Measurements from ENCODE around the gene BPIFB6.

Gene BPIFB6

DNA sequence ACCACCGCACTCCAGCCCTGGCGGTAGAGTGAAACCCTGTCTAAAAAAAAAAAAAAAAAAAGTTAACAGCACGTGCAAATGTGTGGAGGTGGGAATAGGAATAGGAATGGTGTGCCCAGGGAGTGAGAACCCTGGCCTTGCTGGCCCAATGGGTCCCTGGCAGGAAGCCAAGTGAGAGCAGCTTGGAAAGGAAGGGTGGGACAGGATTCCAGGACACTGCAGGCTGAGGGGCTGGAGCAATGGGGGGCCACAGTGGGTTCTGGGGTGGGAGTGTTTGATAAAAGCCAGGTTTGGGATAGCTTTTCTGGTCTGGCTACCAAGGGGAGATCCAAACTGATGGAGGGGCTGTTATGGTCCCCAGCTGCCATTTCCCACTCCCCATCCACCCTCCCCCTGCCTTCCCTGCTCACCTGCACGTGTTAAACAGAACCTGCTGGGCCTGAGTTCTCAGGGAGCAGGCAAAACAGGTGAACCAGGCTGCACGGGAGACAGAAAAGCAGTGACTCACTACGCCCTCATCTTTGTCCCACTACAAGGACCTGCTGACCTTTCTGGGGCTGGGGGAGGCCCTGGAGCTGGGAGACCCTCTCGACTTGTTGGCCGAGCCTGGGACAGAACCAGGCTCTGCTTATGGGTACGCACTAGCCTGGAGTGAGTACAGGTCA is 30.5 kb upstream of the BPIFB6 start:
- no peak for DNase-seq (ENCODE audit: low read depth in 1 of 2, low spot score in 1 of 2)

- no peak for DNase-seq (ENCODE audit: low read depth in 1 of 2, low spot score in 1 of 2)
Measured at GRCh38 chr20:33002087-33002808, 29.2 kb upstream of the BPIFB6 start.

DNA sequence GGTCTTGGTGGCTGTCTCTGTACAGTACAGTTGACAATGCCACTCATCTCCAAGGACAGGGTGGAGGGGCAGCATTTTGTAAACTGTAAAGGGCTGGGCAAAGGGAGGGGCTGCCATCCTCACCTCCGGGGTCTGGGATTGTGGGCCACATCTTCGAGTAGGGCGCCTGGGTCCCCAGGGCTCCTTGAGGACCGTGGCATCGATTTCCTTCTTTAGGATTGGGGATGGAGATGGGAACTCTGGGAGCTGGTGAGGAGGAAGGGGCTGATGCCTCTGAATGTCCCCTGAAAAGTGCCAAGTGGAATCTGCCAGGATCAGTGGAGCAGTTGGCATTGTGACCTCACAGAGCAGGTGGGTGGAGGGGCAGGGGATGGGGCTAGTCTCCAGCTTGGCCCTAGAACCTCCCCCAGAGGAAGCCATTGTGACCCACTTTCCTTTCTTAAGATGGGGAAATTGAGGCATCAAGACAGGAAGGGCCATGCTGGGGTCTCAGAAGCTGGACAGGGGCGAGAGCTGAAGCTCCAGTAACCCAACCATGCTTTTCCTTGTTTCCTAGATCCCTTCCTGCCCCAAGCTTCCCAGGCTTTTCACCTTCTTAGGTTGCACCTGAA is 27.2 kb upstream of the BPIFB6 start, which contains the start of gene SUN5:
Gene SUN5, minus strand, starts transcription at position 293 of the 611 bp plus-strand sequence. Its CDS starts 93 bp downstream, at position 200.
- no peak for DNase-seq (ENCODE audit: low read depth in 1 of 2, low spot score in 1 of 2)

GRCh38 chr20:33005132-33005566 is 26.3 kb upstream of the BPIFB6 start:
- DNase-seq (ENCODE audit: low read depth in 1 of 2, low spot score in 1 of 2), result no peak

DNA sequence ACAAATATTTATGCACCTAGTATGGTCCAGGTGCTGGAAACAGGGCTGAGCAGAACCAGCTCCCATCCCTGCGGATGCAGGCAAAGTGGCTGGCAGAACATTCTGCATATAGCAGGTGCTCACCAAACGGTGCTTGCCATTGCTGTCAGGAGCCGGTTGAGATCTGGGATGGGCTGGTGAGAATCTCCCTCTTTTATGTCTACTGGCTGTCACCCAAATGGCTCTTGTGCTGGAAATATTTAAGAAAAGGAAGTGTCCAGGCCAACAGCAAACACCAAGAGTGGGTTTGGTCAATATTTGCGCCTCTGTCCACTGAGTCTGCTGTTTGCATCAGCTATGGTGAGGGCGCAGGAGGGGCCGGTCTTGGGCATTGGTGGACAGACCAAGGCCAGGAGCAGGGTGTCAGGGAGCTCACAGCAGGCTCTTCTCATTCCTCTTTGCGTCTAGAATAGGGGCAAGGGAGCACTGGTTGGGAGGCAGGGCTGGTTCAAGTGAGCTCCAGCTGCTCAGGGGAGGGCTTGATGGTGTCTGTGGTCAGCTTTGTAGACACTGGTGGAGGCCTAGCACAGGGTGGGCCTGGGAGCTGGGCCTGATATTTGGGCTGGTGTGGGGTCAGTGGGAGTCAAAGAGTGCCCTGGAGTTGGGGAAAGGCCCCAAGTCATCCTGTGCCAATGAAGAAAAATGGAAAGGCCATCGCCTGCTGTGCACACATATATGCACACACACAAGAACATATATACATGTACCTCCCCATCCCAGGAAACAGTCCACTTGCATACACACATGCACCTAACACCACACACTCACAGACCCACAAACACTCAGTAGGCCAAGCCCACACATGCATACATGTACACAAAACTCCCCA is 25.3 kb upstream of the BPIFB6 start:
- DNase-seq (ENCODE audit: low read depth in 1 of 2, low spot score in 1 of 2), result no peak

GRCh38 chr20:33006776-33007375 is 24.6 kb upstream of the BPIFB6 start:
- no peak for DNase-seq (ENCODE audit: low read depth in 1 of 2, low spot score in 1 of 2)

DNA sequence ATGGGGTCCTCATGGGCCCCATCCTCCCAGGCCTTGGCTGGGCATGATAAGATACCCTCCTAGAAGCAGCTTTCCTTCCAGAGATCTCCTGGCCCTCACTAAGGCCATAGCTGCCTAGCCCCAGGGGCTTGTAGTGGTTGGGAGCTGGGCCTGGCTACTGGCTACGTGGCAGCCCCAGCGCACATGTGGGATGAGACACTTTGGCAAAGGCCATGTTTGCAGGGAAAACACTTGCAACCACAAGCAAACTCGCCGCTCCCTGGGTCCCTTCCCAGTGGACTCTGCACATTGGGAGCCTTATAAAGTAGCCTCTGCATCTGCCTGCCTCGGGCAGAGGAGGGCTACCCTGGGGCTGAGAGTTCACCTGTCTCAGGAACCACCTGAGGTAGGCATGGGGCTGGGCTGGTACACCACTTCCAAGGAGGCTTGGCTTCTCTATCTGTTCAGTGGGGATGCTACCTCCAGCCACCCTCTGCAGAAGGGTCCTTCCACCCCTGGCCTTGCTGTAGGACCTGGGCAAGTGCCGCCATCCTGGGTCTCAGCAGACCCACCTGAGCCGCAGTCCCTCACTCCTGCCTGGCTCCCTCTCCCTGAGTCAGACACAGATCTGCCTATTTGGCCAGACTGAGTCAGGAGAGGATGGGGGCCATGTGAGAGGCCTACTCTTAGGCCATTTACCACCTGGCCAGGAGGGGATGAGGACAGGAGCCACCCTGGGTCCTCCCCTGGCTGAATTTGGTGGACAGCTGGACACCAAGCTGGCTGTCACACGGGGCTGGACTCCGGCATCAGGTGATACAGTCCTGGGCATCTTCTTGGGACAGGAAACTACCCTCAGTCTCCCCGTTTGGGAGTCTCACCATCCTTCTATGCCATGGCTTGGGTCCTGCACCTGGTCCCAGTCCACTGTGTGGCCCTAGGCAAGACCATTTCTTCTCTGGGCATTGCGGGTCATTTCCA is 23.8 kb upstream of the BPIFB6 start, which contains the start of gene BPIFB2:
Gene BPIFB2, plus strand, starts transcription at position 329 of the 960 bp plus-strand sequence. CDS start 871 bp downstream, outside the sequence.
- DNase-seq (ENCODE audit: low read depth in 1 of 2, low spot score in 1 of 2), result no peak

DNA sequence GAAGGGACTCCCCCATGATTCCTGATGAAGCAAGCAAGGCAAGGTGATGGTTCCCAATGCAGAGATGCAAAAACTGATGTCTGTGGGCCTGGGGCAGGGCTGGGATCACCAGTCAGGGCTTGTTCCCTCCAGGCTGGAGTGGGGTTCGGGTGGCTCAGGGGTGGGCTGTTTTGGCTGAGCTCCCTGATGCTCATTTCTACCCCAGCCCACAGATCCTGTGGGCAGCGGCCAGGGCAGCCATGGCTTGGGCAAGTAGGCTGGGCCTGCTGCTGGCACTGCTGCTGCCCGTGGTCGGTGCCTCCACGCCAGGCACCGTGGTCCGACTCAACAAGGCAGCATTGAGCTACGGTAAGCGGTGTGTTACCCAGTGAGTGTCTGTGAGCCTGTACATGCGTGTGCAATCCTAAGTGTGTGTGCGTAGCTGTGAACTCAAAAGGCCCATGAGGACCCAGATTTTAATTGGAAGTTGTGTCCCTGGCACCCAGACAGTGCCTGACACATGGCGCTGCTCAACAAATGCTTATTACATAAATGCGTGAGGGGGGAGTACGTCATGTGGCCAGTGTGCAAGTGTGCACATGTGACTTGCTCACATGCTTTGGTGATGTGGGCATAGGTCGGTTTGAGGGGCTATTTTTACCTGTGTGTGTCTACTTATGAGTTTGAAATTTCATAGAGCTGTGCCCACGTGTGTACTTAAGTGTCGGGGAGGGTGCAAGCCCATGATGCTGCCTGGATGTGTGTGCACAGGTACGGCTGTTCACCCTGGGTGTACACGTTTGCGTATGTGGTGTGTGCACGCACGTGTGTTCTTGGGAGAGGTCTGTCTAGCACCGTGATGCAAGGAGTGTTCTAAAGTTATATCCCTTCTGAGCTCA is 22.9 kb upstream of the BPIFB6 start:
- DNase-seq (ENCODE audit: low read depth in 1 of 2, low spot score in 1 of 2), result no peak

DNA sequence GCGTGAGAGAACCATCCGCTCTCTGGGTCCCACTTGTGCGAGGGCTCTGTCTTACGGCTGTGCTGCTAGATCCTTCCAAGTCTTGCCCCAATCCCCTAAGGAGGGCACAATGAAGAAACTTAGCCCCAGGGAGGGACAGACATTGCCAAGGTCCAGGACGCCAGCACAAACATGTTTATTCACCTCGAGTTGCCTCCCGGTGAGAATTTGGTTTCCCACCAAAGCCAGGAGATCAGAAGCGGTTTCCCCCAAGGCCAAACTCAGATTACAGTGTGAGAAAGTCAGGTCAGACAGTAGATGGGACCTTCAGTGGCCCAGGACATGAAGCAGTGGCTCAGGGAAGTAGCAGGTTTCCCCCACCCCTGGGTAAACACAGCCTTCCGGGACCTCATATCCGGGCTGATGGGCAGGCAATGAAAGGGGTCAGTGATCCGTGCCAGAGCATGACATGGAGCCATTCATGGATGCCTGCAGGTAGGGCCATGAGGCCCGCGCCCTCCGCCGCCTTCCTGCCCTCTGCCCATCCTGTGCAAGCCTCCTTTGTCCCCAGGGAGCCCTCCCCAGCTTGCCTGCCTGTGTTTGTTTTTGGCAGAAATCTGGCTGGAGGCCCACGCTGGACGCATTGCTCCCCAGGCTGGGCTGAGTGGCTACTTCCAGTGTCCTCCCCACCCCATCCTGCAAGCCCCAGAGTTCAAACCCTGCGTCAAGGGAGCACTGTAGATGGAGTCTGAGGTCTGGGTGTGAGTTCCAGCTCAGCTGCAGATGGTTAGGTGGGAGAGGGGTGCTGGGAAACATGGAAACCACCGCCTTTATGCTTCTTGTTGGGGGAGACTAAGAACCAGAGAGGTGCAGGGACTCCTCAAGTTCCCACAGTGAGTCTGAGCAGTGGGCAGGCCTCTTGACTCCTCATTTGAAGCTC is 22.0 kb upstream of the BPIFB6 start:
- DNase-seq (ENCODE audit: low read depth in 1 of 2, low spot score in 1 of 2), result no peak

DNA sequence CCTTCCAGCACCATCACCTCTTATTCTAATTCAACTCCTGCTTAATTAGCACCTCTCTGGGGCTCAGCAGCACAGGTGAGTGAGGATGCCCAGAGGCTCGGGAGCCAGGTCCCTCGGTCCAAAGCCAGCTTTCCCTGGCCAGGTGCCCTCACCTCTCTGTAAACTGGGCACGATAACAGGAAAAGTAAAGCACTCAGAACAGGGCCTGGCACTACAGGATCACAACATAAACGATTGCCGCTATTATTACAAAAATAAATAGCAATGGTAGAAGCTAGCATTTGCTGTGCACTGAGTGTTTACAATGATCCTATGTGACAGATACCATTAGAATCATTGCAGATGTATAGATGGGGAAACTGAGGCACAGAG is 21.3 kb upstream of the BPIFB6 start:
- DNase-seq (ENCODE audit: low read depth in 1 of 2, low spot score in 1 of 2), result no peak

DNA sequence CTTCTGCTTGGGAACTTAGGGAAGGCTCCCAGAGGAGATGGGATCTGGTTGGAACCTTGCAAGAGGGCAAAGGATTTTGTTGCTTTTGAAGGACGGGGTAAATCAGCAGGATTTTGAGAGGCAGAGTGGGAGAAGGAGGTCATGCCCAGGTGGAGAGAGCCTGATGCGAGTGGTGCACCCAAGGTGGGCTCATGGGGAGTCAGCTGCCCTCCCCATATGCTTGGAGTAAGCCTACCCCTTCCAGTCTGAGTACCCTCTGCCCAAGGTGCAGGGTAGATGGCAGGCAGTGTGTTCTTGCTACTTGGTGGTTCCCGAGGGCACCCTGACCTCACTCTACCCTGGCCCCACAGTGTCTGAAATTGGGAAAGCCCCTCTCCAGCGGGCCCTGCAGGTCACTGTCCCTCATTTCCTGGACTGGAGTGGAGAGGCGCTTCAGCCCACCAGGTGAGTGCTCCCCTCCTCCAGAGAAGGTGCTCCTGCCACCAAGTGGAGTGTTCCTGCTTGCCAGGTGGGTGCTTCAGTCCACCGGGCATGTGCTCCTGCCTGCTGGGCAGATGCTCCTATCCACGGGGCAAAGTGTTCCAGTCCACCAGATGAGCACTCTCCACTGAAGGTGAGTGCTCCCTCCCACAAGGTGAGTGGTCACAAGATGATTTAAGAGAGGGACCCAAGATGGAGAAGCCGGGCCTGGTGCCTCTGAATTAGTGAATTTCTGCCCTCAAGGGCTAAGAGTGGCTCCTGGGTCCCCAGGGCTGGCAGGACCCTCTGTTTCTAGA is 20.6 kb upstream of the BPIFB6 start:
- DNase-seq (ENCODE audit: low read depth in 1 of 2, low spot score in 1 of 2), result no peak

DNA sequence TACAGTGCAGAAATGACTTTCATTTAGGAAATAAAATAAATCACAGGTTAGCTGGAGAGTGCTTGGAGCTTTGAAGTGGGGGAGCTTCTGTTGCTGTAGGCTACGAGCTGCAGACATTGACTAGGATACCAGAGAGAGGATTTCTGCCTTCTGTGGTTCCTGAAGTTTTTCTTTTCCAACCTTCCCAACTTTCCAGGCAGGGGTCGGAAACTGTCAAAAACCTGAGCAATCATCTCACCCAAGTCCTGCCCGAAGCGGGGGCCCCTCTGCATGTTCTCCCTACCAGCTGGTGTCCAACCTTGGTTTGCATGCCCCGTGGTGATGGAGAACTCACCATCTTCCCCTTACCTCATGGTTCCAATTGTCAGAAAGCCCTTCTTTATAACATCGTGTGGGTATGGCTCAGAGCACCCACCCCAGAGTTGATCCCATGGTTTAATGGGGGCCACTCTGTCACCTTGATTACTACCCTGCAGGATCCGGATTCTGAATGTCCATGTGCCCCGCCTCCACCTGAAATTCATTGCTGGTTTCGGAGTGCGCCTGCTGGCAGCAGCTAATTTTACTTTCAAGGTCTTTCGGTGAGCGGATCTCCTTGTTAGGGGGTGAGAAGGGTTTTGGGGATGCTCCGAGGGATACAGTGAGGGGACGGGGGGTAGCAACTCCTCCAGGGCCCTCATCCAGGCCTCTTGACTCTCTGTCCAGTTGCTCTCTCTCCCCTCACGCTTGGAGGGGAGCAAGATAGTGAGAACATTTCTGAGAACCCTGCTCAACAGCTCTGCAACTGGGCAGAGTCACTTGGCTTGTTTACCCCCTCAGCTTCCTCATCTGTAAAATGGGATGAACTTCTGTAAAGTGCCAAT is 18.9 kb upstream of the BPIFB6 start:
- DNase-seq (ENCODE audit: low read depth in 1 of 2, low spot score in 1 of 2), result no peak

GRCh38 chr20:33013701-33014326 is 17.6 kb upstream of the BPIFB6 start:
- DNase-seq (ENCODE audit: low read depth in 1 of 2, low spot score in 1 of 2), result no peak

GRCh38 chr20:33014336-33015113 is 16.9 kb upstream of the BPIFB6 start:
- DNase-seq (ENCODE audit: low read depth in 1 of 2, low spot score in 1 of 2), result no peak

- DNase-seq (ENCODE audit: low read depth in 1 of 2, low spot score in 1 of 2), result no peak
Measured at GRCh38 chr20:33015114-33015484, 16.3 kb upstream of the BPIFB6 start.
